ENCODE results near the gene RAPGEF3.

Gene RAPGEF3

DNA sequence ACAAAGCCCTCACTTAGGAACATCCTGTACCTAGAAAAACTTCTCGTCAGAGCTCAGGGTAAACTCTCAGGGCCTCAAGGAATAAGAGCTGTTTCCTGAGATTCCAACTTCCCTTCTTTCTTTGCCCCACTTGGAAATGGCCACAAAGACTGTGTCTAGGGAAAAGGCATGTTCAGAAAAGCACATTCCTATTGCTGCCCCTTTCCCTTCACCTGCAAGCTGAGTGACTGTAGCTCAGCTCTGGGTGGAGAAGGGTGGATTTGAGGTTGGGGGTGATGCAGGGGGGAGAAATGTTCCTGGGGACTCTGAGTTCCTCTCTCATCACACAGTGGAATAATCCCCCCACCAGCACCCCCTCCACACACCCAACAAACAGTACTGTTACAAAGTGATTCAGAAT lies 40.1 kb downstream of the RAPGEF3 start:
- H3K4me1 ChIP-seq (ENCODE audit: insufficient read depth, low read length, poor library complexity, severe bottlenecking) = peaks cover 25% of the 10 kb centered on the region
- no peaks in the 10 kb centered on the region for H3K9me2 ChIP-seq (replicated peaks; ENCODE audit: low read depth, low read length)
- no peaks in the 10 kb centered on the region for H4K20me1 ChIP-seq (ENCODE audit: insufficient read depth, low read length, poor library complexity, severe bottlenecking)
- no peaks in the 10 kb centered on the region for H3K36me3 ChIP-seq (ENCODE audit: insufficient read depth, low read length)
- no peak overlapping the region for H2AFZ ChIP-seq (ENCODE audit: low read length)
- no peaks in the 10 kb centered on the region for H3K79me2 ChIP-seq (ENCODE audit: insufficient read depth, low read length)
- no peaks in the 10 kb centered on the region for H3K27me3 ChIP-seq (ENCODE audit: insufficient read depth, low read length, poor library complexity, severe bottlenecking)
- no peaks in the 10 kb centered on the region for H3K9me3 ChIP-seq (ENCODE audit: insufficient read depth, low read depth, low read length)
- H3K9ac ChIP-seq (ENCODE audit: low read depth, low read length, poor library complexity, severe bottlenecking) = no peak overlapping the region
- H3F3A ChIP-seq (ENCODE audit: low read depth) = no peaks in the 10 kb centered on the region
- TF ChIP-seq, protein P1, sequence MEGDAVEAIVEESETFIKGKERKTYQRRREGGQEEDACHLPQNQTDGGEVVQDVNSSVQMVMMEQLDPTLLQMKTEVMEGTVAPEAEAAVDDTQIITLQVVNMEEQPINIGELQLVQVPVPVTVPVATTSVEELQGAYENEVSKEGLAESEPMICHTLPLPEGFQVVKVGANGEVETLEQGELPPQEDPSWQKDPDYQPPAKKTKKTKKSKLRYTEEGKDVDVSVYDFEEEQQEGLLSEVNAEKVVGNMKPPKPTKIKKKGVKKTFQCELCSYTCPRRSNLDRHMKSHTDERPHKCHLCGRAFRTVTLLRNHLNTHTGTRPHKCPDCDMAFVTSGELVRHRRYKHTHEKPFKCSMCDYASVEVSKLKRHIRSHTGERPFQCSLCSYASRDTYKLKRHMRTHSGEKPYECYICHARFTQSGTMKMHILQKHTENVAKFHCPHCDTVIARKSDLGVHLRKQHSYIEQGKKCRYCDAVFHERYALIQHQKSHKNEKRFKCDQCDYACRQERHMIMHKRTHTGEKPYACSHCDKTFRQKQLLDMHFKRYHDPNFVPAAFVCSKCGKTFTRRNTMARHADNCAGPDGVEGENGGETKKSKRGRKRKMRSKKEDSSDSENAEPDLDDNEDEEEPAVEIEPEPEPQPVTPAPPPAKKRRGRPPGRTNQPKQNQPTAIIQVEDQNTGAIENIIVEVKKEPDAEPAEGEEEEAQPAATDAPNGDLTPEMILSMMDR (conservative IDR thresholded peaks at IDR 0.05; ENCODE audit: low read length) = no peak
- TF ChIP-seq EZH2phosphoT487 (IDR thresholded peaks at IDR 0.05; ENCODE audit: borderline replicate concordance) = no peak
- H3K4me3 ChIP-seq (ENCODE audit: low read length, poor library complexity, severe bottlenecking) = no peak overlapping the region
- H3K4me2 ChIP-seq (ENCODE audit: low read depth, low read length, poor library complexity, severe bottlenecking) = no peak overlapping the region

DNA sequence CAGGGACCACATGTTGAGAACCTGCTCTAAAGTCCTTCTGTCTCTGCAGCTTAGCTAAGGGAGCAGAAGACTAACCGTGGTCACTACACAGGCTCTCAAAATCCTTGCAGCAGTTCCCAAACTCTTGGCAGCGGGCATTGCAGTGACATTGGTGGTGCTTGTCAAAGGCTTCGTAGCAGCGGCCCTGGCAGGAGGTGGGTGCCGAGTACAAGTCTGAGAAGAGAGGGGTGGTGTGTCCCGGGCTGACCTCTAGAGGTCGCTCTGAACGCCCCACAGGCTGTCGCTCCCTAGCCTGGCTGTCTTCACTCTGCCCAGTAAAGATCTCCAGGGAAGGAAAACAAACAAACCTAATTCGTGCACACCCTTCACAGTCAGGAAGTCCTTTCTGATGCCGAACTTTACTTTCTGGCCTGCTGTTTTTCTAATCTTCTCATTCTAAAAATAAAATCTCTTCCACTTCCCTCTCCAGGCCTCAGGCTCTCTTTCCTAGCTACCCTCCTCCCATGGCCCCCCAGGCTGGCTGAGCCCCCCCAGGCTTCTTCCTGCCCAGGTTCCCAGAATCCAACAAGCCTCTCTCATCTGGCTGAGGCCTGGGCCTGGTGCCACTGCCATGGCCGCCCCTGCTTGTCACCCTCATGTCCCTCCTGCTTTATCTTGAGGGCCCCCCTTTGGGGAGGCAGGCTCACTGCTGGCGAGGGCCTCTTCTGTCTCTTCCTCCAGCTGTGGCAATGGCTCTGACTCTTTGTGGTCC lies 41.1 kb downstream of the RAPGEF3 start:
- no peaks in the 10 kb centered on the region for H3K9me2 ChIP-seq (replicated peaks; ENCODE audit: low read depth, low read length)
- no peaks in the 10 kb centered on the region for H3F3A ChIP-seq (ENCODE audit: low read depth)
- no peaks in the 10 kb centered on the region for H3K36me3 ChIP-seq (ENCODE audit: insufficient read depth, low read length)
- H3K4me1 ChIP-seq (ENCODE audit: insufficient read depth, low read length, poor library complexity, severe bottlenecking) = peaks cover 25% of the 10 kb centered on the region
- no peaks in the 10 kb centered on the region for H3K27me3 ChIP-seq (ENCODE audit: insufficient read depth, low read length, poor library complexity, severe bottlenecking)
- H4K20me1 ChIP-seq (ENCODE audit: insufficient read depth, low read length, poor library complexity, severe bottlenecking) = no peaks in the 10 kb centered on the region
- H2AFZ ChIP-seq (ENCODE audit: low read length) = no peak overlapping the region; the same call in 1 of the 2 replicates
- H3K9me3 ChIP-seq (ENCODE audit: insufficient read depth, low read depth, low read length) = no peaks in the 10 kb centered on the region
- no peak overlapping the region for H3K4me3 ChIP-seq (ENCODE audit: low read length, poor library complexity, severe bottlenecking)
- TF ChIP-seq, protein P1 (conservative IDR thresholded peaks at IDR 0.05; ENCODE audit: low read length) = peak; percentile 86
- no peak for TF ChIP-seq EZH2phosphoT487 (IDR thresholded peaks at IDR 0.05; ENCODE audit: borderline replicate concordance)
- H3K9ac ChIP-seq (ENCODE audit: low read depth, low read length, poor library complexity, severe bottlenecking) = peak overlapping the region; percentile 19
- peak overlapping the region; percentile 39 for H3K4me2 ChIP-seq (ENCODE audit: low read depth, low read length, poor library complexity, severe bottlenecking)
- no peaks in the 10 kb centered on the region for H3K79me2 ChIP-seq (ENCODE audit: insufficient read depth, low read length)

DNA sequence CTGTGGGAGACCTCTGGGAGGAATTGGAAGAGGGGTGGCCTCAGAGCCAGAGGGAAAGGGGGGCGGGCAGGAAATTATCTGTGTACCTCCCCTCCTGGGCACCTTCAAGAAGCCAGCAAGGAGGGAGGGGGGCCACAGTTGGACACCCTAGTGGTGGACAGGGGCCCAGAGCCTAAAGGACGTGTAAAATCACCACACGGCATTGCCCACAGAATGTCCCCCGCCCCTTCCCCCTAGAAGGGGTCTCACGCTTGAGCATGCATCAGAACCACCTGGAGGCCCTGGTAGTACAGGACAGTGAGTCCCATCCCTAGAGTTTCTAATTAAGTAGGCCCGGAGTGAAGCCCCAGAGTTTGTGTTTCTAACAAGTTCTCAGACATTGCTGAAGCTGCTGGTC lies 41.6 kb downstream of the RAPGEF3 start:
- Histone ChIP-seq H3F3A (ENCODE audit: low read depth) (no peaks in the 10 kb centered on the region), H3K27me3 (ENCODE audit: insufficient read depth, low read length, poor library complexity, severe bottlenecking) (no peaks in the 10 kb centered on the region), H3K36me3 (ENCODE audit: insufficient read depth, low read length) (no peaks in the 10 kb centered on the region), H4K20me1 (ENCODE audit: insufficient read depth, low read length, poor library complexity, severe bottlenecking) (no peaks in the 10 kb centered on the region), H2AFZ (ENCODE audit: low read length) (no peak overlapping the region), H3K4me1 (ENCODE audit: insufficient read depth, low read length, poor library complexity, severe bottlenecking) (peaks cover 20% of the 10 kb centered on the region), H3K9me3 (ENCODE audit: insufficient read depth, low read depth, low read length) (no peaks in the 10 kb centered on the region), H3K9ac (ENCODE audit: low read depth, low read length, poor library complexity, severe bottlenecking) (no peak overlapping the region), H3K79me2 (ENCODE audit: insufficient read depth, low read length) (no peaks in the 10 kb centered on the region), H3K4me3 (ENCODE audit: low read length, poor library complexity, severe bottlenecking) (no peak overlapping the region), H3K9me2 (replicated peaks; ENCODE audit: low read depth, low read length) (no peaks in the 10 kb centered on the region), H3K4me2 (ENCODE audit: low read depth, low read length, poor library complexity, severe bottlenecking) (no peak overlapping the region)
- TF ChIP-seq, protein P1 (conservative IDR thresholded peaks at IDR 0.05; ENCODE audit: low read length) = no peak
- TF ChIP-seq EZH2phosphoT487 (IDR thresholded peaks at IDR 0.05; ENCODE audit: borderline replicate concordance) = no peak
